ENCODE results near the gene NENF.
"Not testable (repeated sequence)": the region's sequence is repeated elsewhere in the genome, so short reads cannot be mapped to it uniquely, and the experiment has no call there.

NENF gene

GRCh38 chr1:212473729-212474128 lies 41.0 kb downstream of the NENF start:
- no peak overlapping the region for H3K27ac Mint-ChIP-seq
- no peaks in the 10 kb centered on the region for H3K36me3 Mint-ChIP-seq (ENCODE audit: insufficient read depth)
- no peak overlapping the region for H3K4me3 Mint-ChIP-seq
- peaks cover 0 to 8% of the 10 kb centered on the region in 2 donors for H3K4me1 Mint-ChIP-seq (ENCODE audit: low read depth in 2 of 2)
- no peak for ATAC-seq (replicated peaks)
- H3K27me3 Mint-ChIP-seq, result peaks cover 17 to 46% of the 10 kb centered on the region in 2 donors
- DNase-seq, result no peak
- no peaks in the 10 kb centered on the region for H3K9me3 Mint-ChIP-seq

- no peak overlapping the region for H3K4me3 Mint-ChIP-seq
- no peaks in the 10 kb centered on the region for H3K9me3 Mint-ChIP-seq
- DNase-seq (no peak), ATAC-seq (replicated peaks) (no peak)
- peaks cover 0 to 8% of the 10 kb centered on the region in 2 donors for H3K4me1 Mint-ChIP-seq (ENCODE audit: low read depth in 2 of 2)
- no peak overlapping the region for H3K27ac Mint-ChIP-seq
- H3K27me3 Mint-ChIP-seq, result peaks cover 24 to 48% of the 10 kb centered on the region in 2 donors
- no peaks in the 10 kb centered on the region for H3K36me3 Mint-ChIP-seq (ENCODE audit: insufficient read depth)
These were observed 42.4 kb downstream of the NENF start for GRCh38 chr1:212475151-212475550.

- DNase-seq; ATAC-seq (replicated peaks); H3K36me3 Mint-ChIP-seq (ENCODE audit: insufficient read depth); H3K9me3 Mint-ChIP-seq; H3K4me1 Mint-ChIP-seq (ENCODE audit: low read depth in 2 of 2); H3K27ac Mint-ChIP-seq; H3K4me3 Mint-ChIP-seq: not testable (repeated sequence)
- H3K27me3 Mint-ChIP-seq, result peaks cover 24 to 44% of the 10 kb centered on the region in 2 donors
These were observed 43.1 kb downstream of the NENF start for GRCh38 chr1:212475831-212476230.

- H3K4me1 Mint-ChIP-seq (ENCODE audit: low read depth in 2 of 2), result peaks cover 11 to 13% of the 10 kb centered on the region in 2 donors
- H3K27me3 Mint-ChIP-seq, result peaks cover 17 to 49% of the 10 kb centered on the region in 2 donors
- no peaks in the 10 kb centered on the region for H3K36me3 Mint-ChIP-seq (ENCODE audit: insufficient read depth)
- DNase-seq (peak; percentile 68 to 78 (median 71)), ATAC-seq (replicated peaks) (peak; percentile 87)
- no peak overlapping the region for H3K27ac Mint-ChIP-seq
- H3K9me3 Mint-ChIP-seq, result no peaks in the 10 kb centered on the region
- H3K4me3 Mint-ChIP-seq, result peak overlapping the region in 1 of 2 donors; percentile 37
These were observed 44.4 kb downstream of the NENF start for GRCh38 chr1:212477014-212477679.

GRCh38 chr1:212477680-212478466 lies 45.2 kb downstream of the NENF start:
- Mint-ChIP-seq H3K27me3 (peaks cover 13 to 42% of the 10 kb centered on the region in 2 donors), H3K36me3 (ENCODE audit: insufficient read depth) (no peaks in the 10 kb centered on the region), H3K9me3 (no peaks in the 10 kb centered on the region), H3K27ac (no peak overlapping the region), H3K4me1 (ENCODE audit: low read depth in 2 of 2) (peaks cover 11 to 13% of the 10 kb centered on the region in 2 donors), H3K4me3 (peak overlapping the region in 1 of 2 donors; percentile 37)
- DNase-seq (no peak), ATAC-seq (replicated peaks) (no peak)

GRCh38 chr1:212478467-212479025 lies 45.8 kb downstream of the NENF start:
- Mint-ChIP-seq H3K4me1 (ENCODE audit: low read depth in 2 of 2) (peaks cover 11 to 13% of the 10 kb centered on the region in 2 donors), H3K36me3 (ENCODE audit: insufficient read depth) (no peaks in the 10 kb centered on the region), H3K27ac (no peak overlapping the region), H3K27me3 (peaks cover 13 to 37% of the 10 kb centered on the region in 2 donors), H3K4me3 (no peak overlapping the region), H3K9me3 (no peaks in the 10 kb centered on the region)
- DNase-seq, result no peak
- ATAC-seq (replicated peaks), result no peak

GRCh38 chr1:212479188-212479587 lies 46.5 kb downstream of the NENF start:
- no peak for ATAC-seq (replicated peaks)
- DNase-seq, result no peak
- Mint-ChIP-seq H3K36me3 (ENCODE audit: insufficient read depth) (no peaks in the 10 kb centered on the region), H3K4me1 (ENCODE audit: low read depth in 2 of 2) (peaks cover 11 to 13% of the 10 kb centered on the region in 2 donors), H3K4me3 (no peak overlapping the region), H3K27me3 (peaks cover 13 to 44% of the 10 kb centered on the region in 2 donors), H3K27ac (no peak overlapping the region), H3K9me3 (no peaks in the 10 kb centered on the region)

GRCh38 chr1:212480711-212481437 lies 48.2 kb downstream of the NENF start:
- Mint-ChIP-seq H3K27ac (peak overlapping the region; percentile 42 to 70), H3K4me3 (peak overlapping the region; percentile 31 to 61), H3K4me1 (ENCODE audit: low read depth in 2 of 2) (peaks cover 11 to 13% of the 10 kb centered on the region in 2 donors), H3K27me3 (peaks cover 13 to 46% of the 10 kb centered on the region in 2 donors)
- ATAC-seq (replicated peaks), result peak; percentile 69
- H3K36me3 Mint-ChIP-seq (ENCODE audit: insufficient read depth); H3K9me3 Mint-ChIP-seq; DNase-seq: not testable (repeated sequence)

GRCh38 chr1:212481438-212481767 lies 48.7 kb downstream of the NENF start:
- H3K36me3 Mint-ChIP-seq (ENCODE audit: insufficient read depth), result no peaks in the 10 kb centered on the region
- no peaks in the 10 kb centered on the region for H3K9me3 Mint-ChIP-seq
- no peak for ATAC-seq (replicated peaks)

GRCh38 chr1:212482006-212482636 lies 49.4 kb downstream of the NENF start:
- ATAC-seq (replicated peaks) (no peak), DNase-seq (no peak)
- Mint-ChIP-seq H3K27ac (no peak overlapping the region), H3K4me1 (ENCODE audit: low read depth in 2 of 2) (peaks cover 8 to 13% of the 10 kb centered on the region in 2 donors), H3K27me3 (peaks cover 9 to 35% of the 10 kb centered on the region in 2 donors), H3K4me3 (no peak overlapping the region), H3K36me3 (ENCODE audit: insufficient read depth) (no peaks in the 10 kb centered on the region), H3K9me3 (no peaks in the 10 kb centered on the region)

More at GRCh38 chr1:212481438-212481767, 48.7 kb downstream of the NENF start:
- Mint-ChIP-seq H3K4me1 (ENCODE audit: low read depth in 2 of 2) (peaks cover 11 to 13% of the 10 kb centered on the region in 2 donors), H3K4me3 (no peak overlapping the region), H3K27me3 (peaks cover 13 to 42% of the 10 kb centered on the region in 2 donors), H3K27ac (no peak overlapping the region)
- DNase-seq, result no peak

GRCh38 chr1:212482637-212483441 lies 50.1 kb downstream of the NENF start:
- H3K27ac Mint-ChIP-seq, result no peak overlapping the region
- no peak overlapping the region for H3K4me3 Mint-ChIP-seq
- H3K9me3 Mint-ChIP-seq, result no peaks in the 10 kb centered on the region
- no peaks in the 10 kb centered on the region for H3K36me3 Mint-ChIP-seq (ENCODE audit: insufficient read depth)
- H3K27me3 Mint-ChIP-seq, result peaks cover 7 to 32% of the 10 kb centered on the region in 2 donors
- H3K4me1 Mint-ChIP-seq (ENCODE audit: low read depth in 2 of 2), result peaks cover 3 to 13% of the 10 kb centered on the region in 2 donors
- DNase-seq (no peak), ATAC-seq (replicated peaks) (no peak)

All from effector memory CD8-positive, alpha-beta T cell (primary cell).